A549 (cell line): ENCODE data around the gene SEMA4D. TPM values are rescaled to one million over a fixed set of nuclear protein-coding genes. Genes with fewer than 3 reads are reported as not detected.

ENCODE experiments used
- ATAC-seq, 2 experiments: fragments of 200-7000 bp in 1 of 2; fragments of >200 bp in 1 of 2; cut with Nextera tagmentation in 1 of 2; cut with Tn5 transposase in 1 of 2; 3 replicates each; pipeline versions ENCODE4 v1.8.0 to v1.9.1; 2018 to 2020; ENCODE audit warnings: mild to moderate bottlenecking in 1 of 2, moderate library complexity in 1 of 2
- CTCF ChIA-PET: fragments of 300-600 bp; sonication (Branson Sonifier 250); formaldehyde crosslinking; extraction: SDS; loops from one replicate; lab custom pipeline; 2021; ENCODE audit warnings: antibody characterized with exemption, inconsistent platforms; lab: Yijun Ruan, JAX
- POLR2A ChIA-PET: fragments of 350-600 bp; formaldehyde crosslinking; extraction: SDS; loops from one replicate; lab custom pipeline; 2021; ENCODE audit warnings: antibody characterized with exemption, inconsistent platforms; lab: Yijun Ruan, JAX
- DNase-seq, 2 experiments: peaks; one replicate each; pipeline versions ENCODE4 v3.0.0 to v3.0.0-alpha.2; 2011 to 2016; ENCODE audit warnings: low read depth in 1 of 2, low spot score in 1 of 2
- FAIRE-seq: peaks from 2 replicates; lab custom pipeline; 2011; peaks lifted over from hg19 to GRCh38; lab: Jason Lieb, UNC
- H3K27ac ChIP-seq, 2 experiments: fragments of >200 bp; sonication (Bioruptor Twin); formaldehyde crosslinking; 3 replicates each; pipeline ENCODE4 v1.5.1; 2016 to 2017
- H3K4me1 ChIP-seq: fragments of >200 bp; sonication (Bioruptor Twin); formaldehyde crosslinking; 3 replicates; pipeline ENCODE4 v1.6.1; 2016
- H3K4me2 ChIP-seq: fragments of >200 bp; sonication (Bioruptor Twin); formaldehyde crosslinking; 3 replicates; pipeline ENCODE4 v1.6.1; 2016
- H3K4me3 ChIP-seq: fragments of >200 bp; sonication (Bioruptor Twin); formaldehyde crosslinking; 3 replicates; pipeline ENCODE4 v1.5.1; 2016
- H3K9me3 ChIP-seq: fragments of >200 bp; sonication (Bioruptor Twin); formaldehyde crosslinking; 3 replicates; pipeline ENCODE4 v1.6.1; 2016
- ATOH8 ChIP-seq: fragments of 250-450 bp; sonication (Bioruptor Pico); IDR thresholded peaks from 2 replicates; pipeline ENCODE4 v1.5.0; 2020; ENCODE audit warnings: low read depth, mild to moderate bottlenecking, moderate library complexity
- BCL3 ChIP-seq: fragments of >200 bp; sonication (Bioruptor Twin); formaldehyde crosslinking; IDR thresholded peaks from 3 replicates; pipeline ENCODE4 v1.6.1; 2016
- CBX8 ChIP-seq: fragments of 200-600 bp; sonication (generic); IDR thresholded peaks from 2 replicates; pipeline ENCODE4 v1.6.1; 2016
- CEBPB ChIP-seq, 2 experiments: fragments of >200 bp in 1 of 2; sonication (Bioruptor Twin) in 1 of 2; formaldehyde crosslinking in 1 of 2; IDR thresholded peaks; 2 replicates each; pipeline ENCODE4 v1.6.1; 2012 to 2016
- EHF ChIP-seq: fragments of 250-450 bp; sonication (Bioruptor Pico); IDR thresholded peaks from 2 replicates; pipeline ENCODE4 v1.5.0; 2020; ENCODE audit warnings: mild to moderate bottlenecking
- ELK1 ChIP-seq: fragments of 150-350 bp; IDR thresholded peaks from 2 replicates; pipeline ENCODE4 v1.6.1; 2014; ENCODE audit warnings: low read depth, mild to moderate bottlenecking, low read length
- ESRRA ChIP-seq: fragments of 150-350 bp; IDR thresholded peaks from 2 replicates; pipeline ENCODE4 v1.6.1; 2014; ENCODE audit warnings: mild to moderate bottlenecking, low read length, borderline replicate concordance
- FOSL2 ChIP-seq, 2 experiments: fragments of 450-650 bp in 1 of 2; fragments of >200 bp in 1 of 2; sonication (Bioruptor Twin) in 1 of 2; formaldehyde crosslinking; IDR thresholded peaks; 2 replicates each; pipeline versions ENCODE4 v1.5.0 to v1.6.1; 2016 to 2020; ENCODE audit warnings: mild to moderate bottlenecking in 1 of 2, moderate library complexity in 1 of 2
- FOXS1 ChIP-seq: fragments of 250-450 bp; sonication (Bioruptor Pico); IDR thresholded peaks from 2 replicates; pipeline ENCODE4 v1.5.0; 2020; ENCODE audit warnings: mild to moderate bottlenecking, moderate library complexity
- HES2 ChIP-seq: fragments of >200 bp; sonication (Bioruptor Twin); formaldehyde crosslinking; IDR thresholded peaks from 2 replicates; pipeline ENCODE4 v1.6.1; 2016
- MAZ ChIP-seq: fragments of 150-350 bp; IDR thresholded peaks from 2 replicates; pipeline ENCODE4 v1.6.1; 2014; ENCODE audit warnings: antibody characterized with exemption, low read depth, low read length, borderline replicate concordance
- NR3C1 ChIP-seq: fragments of >200 bp; sonication (Bioruptor Twin); formaldehyde crosslinking; IDR thresholded peaks from 3 replicates; pipeline ENCODE4 v1.6.1; 2017
- RARB ChIP-seq: fragments of 250-450 bp; sonication (Bioruptor Pico); IDR thresholded peaks from 2 replicates; pipeline ENCODE4 v1.8.0; 2021; ENCODE audit warnings: mild to moderate bottlenecking, moderate library complexity
- SMC3 ChIP-seq: fragments of >200 bp; sonication (Bioruptor Twin); formaldehyde crosslinking; IDR thresholded peaks from 3 replicates; pipeline ENCODE4 v1.6.1; 2018; ENCODE audit warnings: inconsistent platforms
- TP53 ChIP-seq: fragments of 250-450 bp; sonication (Bioruptor Pico); IDR thresholded peaks from 2 replicates; pipeline ENCODE4 v1.5.0; 2021; ENCODE audit warnings: mild to moderate bottlenecking, moderate library complexity
- ZC3H11A ChIP-seq: fragments of 450-650 bp; IDR thresholded peaks from 2 replicates; pipeline ENCODE4 v1.6.1; 2014; ENCODE audit warnings: antibody characterized with exemption, mild to moderate bottlenecking
- ZFP36 ChIP-seq: fragments of 450-650 bp; IDR thresholded peaks from 2 replicates; pipeline ENCODE4 v1.6.1; 2014; ENCODE audit warnings: borderline replicate concordance; ENCODE audit not compliant: partially characterized antibody
- ZNF302 ChIP-seq: fragments of 250-450 bp; sonication (Bioruptor Pico); IDR thresholded peaks from 2 replicates; pipeline ENCODE4 v1.9.0; 2021; ENCODE audit warnings: inconsistent platforms, mild to moderate bottlenecking, moderate library complexity
- WGBS: methylation state at CpG from one replicate; pipeline ENCODE4 v1.1.6; 2017; ENCODE audit errors: missing lambda C conversion rate; 5-methylcytosine and 5-hydroxymethylcytosine counted together
- polyA plus RNA-seq, 4 experiments: library from polyadenylated mRNA; depleted of rRNA in 3 of 4; stranded (reverse); fragments of >200 nt; fragmentation: RNase III in 1 of 4; extraction: RNeasy Plus Mini Kit Qiagen cat#74134 plus additional on column Dnase treatment in 1 of 4; gene quantifications; 2 replicates in 3 of 4; 3 replicates in 1 of 4; pipeline ENCODE4 v1.2.3, GENCODE V29; 2011 to 2017

SEMA4D gene
- polyA plus RNA-seq, 2 of the 4 experiments (the other 2 are of a cell fraction) = 5.3 to 7.2 TPM

GRCh38 chr9:89486681-89487080, 11.2 kb downstream of the SEMA4D start:
- no peak overlapping the region for H3K4me3 ChIP-seq
- no peaks in the 10 kb centered on the region for H3K4me1 ChIP-seq
- H3K27ac ChIP-seq = no peak overlapping the region
- no peak for ATAC-seq
- no peak for TF ChIP-seq FOSL2 (IDR thresholded peaks at IDR 0.05)
- TF ChIP-seq FOSL2 (CRISPR knock-in tag; IDR thresholded peaks at IDR 0.05) = no peak
- no peak for TF ChIP-seq EHF (CRISPR knock-in tag)
- TF ChIP-seq ZFP36 = no peak
- TF ChIP-seq ELK1 = no peak
- no peak for TF ChIP-seq ESRRA
- no peak for TF ChIP-seq ZC3H11A
- TF ChIP-seq HES2 = no peak
- TF ChIP-seq MAZ = no peak
- no peak for TF ChIP-seq CBX8
- TF ChIP-seq FOXS1 (CRISPR knock-in tag) = no peak
- no peak for DNase-seq
- POLR2A ChIA-PET = no interaction called here
- FAIRE-seq = no peak
- CTCF ChIA-PET = no interaction called here
- H3K4me2 ChIP-seq = no peak overlapping the region
- no peaks in the 10 kb centered on the region for H3K9me3 ChIP-seq

GRCh38 chr9:89484475-89485404, 13.2 kb downstream of the SEMA4D start:
- ATAC-seq = no peak
- no peak for FAIRE-seq
- CTCF ChIA-PET = interaction anchor here (1.7 kb wide), 1 partner anchor 19 kb away, joined by 4 read pairs; no protein-coding TSS in a partner anchor
- H3K4me1 ChIP-seq = no peaks in the 10 kb centered on the region
- TF ChIP-seq FOXS1 (CRISPR knock-in tag) (no peak), ZNF302 (CRISPR knock-in tag) (no peak), CBX8 (no peak), RARB (CRISPR knock-in tag) (no peak), TP53 (CRISPR knock-in tag) (no peak), ATOH8 (no peak), SMC3 (no peak), NR3C1 (no peak), BCL3 (no peak), ZC3H11A (no peak), HES2 (no peak), CEBPB (IDR thresholded peaks at IDR 0.05) (no peak)
- TF ChIP-seq, all 56 proteins: peak for 0
- H3K4me2 ChIP-seq = no peak overlapping the region
- 81% methylated on average over 6 of the region's 6 CpGs for WGBS
- no peak overlapping the region for H3K27ac ChIP-seq
- no peaks in the 10 kb centered on the region for H3K9me3 ChIP-seq
- no peak for DNase-seq
- POLR2A ChIA-PET = no interaction called here
- no peak overlapping the region for H3K4me3 ChIP-seq
